Measurements from ENCODE around the gene DNPH1. TPM values are rescaled to one million over a fixed set of nuclear protein-coding genes. Genes with fewer than 3 reads are reported as not detected.

The DNPH1 gene
- total and polyA plus RNA-seq, 11 donors, result 18.9 to 63.7 (median 29.7) TPM

- no peak overlapping the region for H3K27ac ChIP-seq
- no peaks in the 10 kb centered on the region for H3K36me3 ChIP-seq
- 74 to 90% (median 79%) methylated on average over 11 of the region's 11 CpGs for WGBS, 4 donors
- intact Hi-C loops (cut with DNase I), result loop anchor here in 1 of 10 donors (10.0 kb wide), 1 partner anchor 250 kb away; no protein-coding TSS in a partner anchor
- ATAC-seq (no peak), DNase-seq (no peak)
- no peak overlapping the region for H3K4me3 ChIP-seq
- peaks cover 0 to 5% (median 0%) of the 10 kb centered on the region in 12 donors for H3K4me1 ChIP-seq
- no peaks in the 10 kb centered on the region for H3K9me3 ChIP-seq
- TF ChIP-seq POLR2A (IDR thresholded peaks at IDR 0.05) (no peak), CTCF (IDR thresholded peaks at IDR 0.05) (no peak)
- H3K27me3 ChIP-seq, result peaks cover 0 to 26% (median 10%) of the 10 kb centered on the region in 9 donors
Measured at GRCh38 chr6:43254846-43255245, 25.6 kb upstream of the DNPH1 start.

- peak in 1 of 5 donors; percentile 20 for DNase-seq
- TF ChIP-seq POLR2A (IDR thresholded peaks at IDR 0.05), result no peak
- TF ChIP-seq CTCF (IDR thresholded peaks at IDR 0.05), result no peak
- Histone ChIP-seq H3K9me3 (no peaks in the 10 kb centered on the region), H3K27ac (no peak overlapping the region), H3K27me3 (peaks cover 0 to 26% (median 10%) of the 10 kb centered on the region in 9 donors), H3K4me3 (no peak overlapping the region), H3K36me3 (no peaks in the 10 kb centered on the region), H3K4me1 (no peaks in the 10 kb centered on the region)
- intact Hi-C loops (cut with DNase I), result loop anchor here in 1 of 10 donors (10.0 kb wide), 1 partner anchor 251 kb away; no protein-coding TSS in a partner anchor
- 79 to 91% (median 85%) methylated on average over 12 to 15 of the region's 15 CpGs for WGBS, 4 donors
- no peak for ATAC-seq
Measured at GRCh38 chr6:43254138-43254817, 25.0 kb upstream of the DNPH1 start.

- no peaks in the 10 kb centered on the region for H3K9me3 ChIP-seq
- no peak for ATAC-seq
- no peaks in the 10 kb centered on the region for H3K36me3 ChIP-seq
- no peak overlapping the region for H3K4me3 ChIP-seq
- no peaks in the 10 kb centered on the region for H3K4me1 ChIP-seq
- intact Hi-C loops (cut with DNase I), result loop anchor here in 1 of 10 donors (10.0 kb wide), 1 partner anchor 251 kb away; no protein-coding TSS in a partner anchor
- 92 to 95% (median 93%) methylated on average over 11 of the region's 11 CpGs for WGBS, 4 donors
- peaks cover 0 to 26% (median 10%) of the 10 kb centered on the region in 9 donors for H3K27me3 ChIP-seq
- TF ChIP-seq POLR2A (IDR thresholded peaks at IDR 0.05) (no peak), CTCF (IDR thresholded peaks at IDR 0.05) (no peak)
- H3K27ac ChIP-seq, result no peak overlapping the region
- no peak for DNase-seq
Measured at GRCh38 chr6:43253401-43253800, 24.1 kb upstream of the DNPH1 start.

GRCh38 chr6:43250992-43251373, 21.7 kb upstream of the DNPH1 start:
- intact Hi-C loops (cut with DNase I), result loop anchor here in 1 of 10 donors (10.0 kb wide), 1 partner anchor 254 kb away; no protein-coding TSS in a partner anchor
- Histone ChIP-seq H3K27me3 (peaks cover 0 to 28% (median 10%) of the 10 kb centered on the region in 9 donors), H3K36me3 (no peaks in the 10 kb centered on the region), H3K4me1 (peaks cover 0 to 17% (median 9%) of the 10 kb centered on the region in 12 donors), H3K4me3 (no peak overlapping the region), H3K9me3 (no peaks in the 10 kb centered on the region), H3K27ac (no peak overlapping the region)
- DNase-seq (no peak), ATAC-seq (no peak)
- 22 to 38% (median 28%) methylated on average over 8 of the region's 8 CpGs for WGBS, 4 donors
- no peak for TF ChIP-seq POLR2A (IDR thresholded peaks at IDR 0.05)
- no peak for TF ChIP-seq CTCF (IDR thresholded peaks at IDR 0.05)
